ENCODE data around the gene GLRB. TPM values are rescaled to one million over a fixed set of nuclear protein-coding genes. Genes with fewer than 3 reads are reported as not detected.

The GLRB gene
- total RNA-seq, 1 experiment from 2014 or later = 3.9 TPM

DNA sequence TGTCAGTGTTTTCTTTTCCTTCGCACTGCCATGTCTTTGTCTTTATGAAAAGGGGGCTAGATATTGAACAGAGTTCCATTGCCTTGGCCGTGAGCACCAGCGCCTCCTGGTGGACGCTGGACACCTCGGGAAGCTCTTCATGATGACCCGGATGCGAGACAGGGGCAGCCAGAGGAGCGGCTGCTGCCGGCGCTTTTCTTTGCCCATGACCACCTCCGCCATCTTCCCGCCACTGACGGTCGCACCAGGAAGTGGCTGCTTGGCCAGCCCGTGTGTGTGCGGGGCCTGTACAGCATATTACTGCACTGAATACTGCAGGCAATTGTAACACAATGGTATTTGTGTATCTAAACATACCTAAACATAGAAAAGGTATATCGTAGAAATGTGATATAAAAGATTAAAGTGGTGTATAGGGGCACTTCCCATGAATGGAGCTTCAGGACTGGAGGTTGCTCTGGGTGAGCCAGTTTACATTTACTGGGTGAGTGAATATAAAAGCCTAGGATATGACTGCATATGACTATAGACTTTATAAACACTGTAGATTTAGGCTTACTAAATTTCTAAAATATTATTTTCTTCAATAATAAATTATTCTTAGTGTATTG, 128.8 kb downstream of the GLRB start:
- H3K27me3 ChIP-seq = no peaks in the 10 kb centered on the region; the same call in 1 of the 2 replicates
- no peak overlapping the region for H3K4me3 ChIP-seq
- H3K36me3 ChIP-seq = no peaks in the 10 kb centered on the region
- DNase-seq = peak; percentile 57
- H3K9me3 ChIP-seq = no peaks in the 10 kb centered on the region

DNA sequence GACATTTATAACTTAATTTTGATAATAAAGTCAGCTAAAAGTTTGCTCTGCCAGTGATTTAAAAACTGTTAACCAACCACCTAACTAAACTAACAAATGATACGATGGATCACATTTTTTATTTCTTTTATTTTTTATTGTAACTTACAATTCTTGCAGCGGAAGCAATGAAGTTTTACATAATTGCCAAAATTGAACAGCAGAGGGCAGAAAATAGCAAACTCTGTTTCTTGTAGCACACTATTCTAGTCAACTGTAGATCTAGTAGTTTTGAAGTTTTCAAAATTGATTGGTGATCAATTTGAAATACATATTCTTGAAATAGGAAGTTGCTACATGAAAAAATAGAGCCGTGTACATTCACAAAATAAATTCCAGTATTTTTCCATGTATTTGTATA, 141.8 kb downstream of the GLRB start:
- no peaks in the 10 kb centered on the region for H3K9me3 ChIP-seq
- H3K27me3 ChIP-seq = peaks cover 38% of the 10 kb centered on the region
- H3K36me3 ChIP-seq = no peaks in the 10 kb centered on the region
- DNase-seq = no peak
- H3K4me3 ChIP-seq = no peak overlapping the region

DNA sequence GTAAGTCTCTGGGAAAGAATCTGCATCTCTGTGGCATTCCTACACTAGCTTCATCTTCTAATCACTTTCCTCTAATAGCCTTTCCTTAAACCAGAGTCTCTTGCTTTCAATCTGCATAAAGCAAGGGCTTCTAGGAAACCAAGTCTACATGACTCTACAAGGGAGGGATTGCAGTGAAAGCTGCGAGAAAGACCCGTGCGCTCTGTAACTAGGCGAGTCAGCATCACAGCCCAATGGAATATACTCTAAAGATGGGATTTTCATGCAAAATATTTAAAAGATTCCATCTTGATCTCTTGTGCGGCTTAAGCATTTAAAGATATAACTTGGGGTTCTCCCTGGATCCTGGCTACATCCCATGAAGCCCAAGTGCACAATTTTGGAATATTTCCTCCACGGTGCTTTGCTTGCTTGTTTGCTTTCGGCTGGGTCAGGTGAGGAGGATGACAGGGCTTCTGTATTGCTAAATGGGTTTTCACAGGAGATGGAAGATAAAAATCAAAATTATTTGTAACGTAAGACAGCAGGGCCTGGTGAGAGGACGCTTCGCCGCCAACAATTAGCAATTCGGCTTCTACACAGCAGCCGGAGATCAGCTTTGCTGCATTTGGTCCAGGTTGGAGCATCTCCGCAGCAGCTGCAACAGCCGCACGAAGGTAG, 143.9 kb downstream of the GLRB start:
- Histone ChIP-seq H3K27me3 (peaks cover 58% of the 10 kb centered on the region), H3K4me3 (no peak overlapping the region), H3K9me3 (no peaks in the 10 kb centered on the region), H3K36me3 (no peaks in the 10 kb centered on the region)
- no peak for DNase-seq

DNA sequence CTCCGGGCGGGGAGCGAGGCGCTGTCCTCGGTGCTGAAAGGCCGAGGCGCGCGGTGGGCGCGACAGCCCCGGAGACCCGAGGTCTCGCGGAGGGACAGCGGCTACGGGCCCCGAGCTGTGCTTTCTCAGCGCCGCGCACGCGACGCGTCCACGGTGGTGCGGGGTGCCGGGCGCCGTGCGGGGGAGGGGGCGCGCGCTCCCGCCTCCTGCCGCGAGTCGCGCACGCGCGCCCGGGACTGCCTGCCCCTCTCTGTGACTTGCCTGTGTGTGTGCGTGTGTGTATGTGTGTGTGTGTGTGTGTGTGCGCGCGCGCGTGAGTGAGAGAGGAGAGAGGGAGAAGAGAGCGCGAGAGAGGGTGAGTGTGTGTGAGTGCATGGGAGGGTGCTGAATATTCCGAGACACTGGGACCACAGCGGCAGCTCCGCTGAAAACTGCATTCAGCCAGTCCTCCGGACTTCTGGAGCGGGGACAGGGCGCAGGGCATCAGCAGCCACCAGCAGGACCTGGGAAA, 144.5 kb downstream of the GLRB start, which contains the start of gene GRIA2:
Gene GRIA2, plus strand, starts transcription at position 358 of the 511 bp plus-strand sequence. CDS start 315 bp downstream, outside the sequence.
- DNase-seq = peak; percentile 83
- Histone ChIP-seq H3K27me3 (peaks cover 62% of the 10 kb centered on the region), H3K4me3 (no peak within 1 kb of the TSS), H3K36me3 (no peaks in the 10 kb centered on the region), H3K9me3 (no peaks in the 10 kb centered on the region)

DNA sequence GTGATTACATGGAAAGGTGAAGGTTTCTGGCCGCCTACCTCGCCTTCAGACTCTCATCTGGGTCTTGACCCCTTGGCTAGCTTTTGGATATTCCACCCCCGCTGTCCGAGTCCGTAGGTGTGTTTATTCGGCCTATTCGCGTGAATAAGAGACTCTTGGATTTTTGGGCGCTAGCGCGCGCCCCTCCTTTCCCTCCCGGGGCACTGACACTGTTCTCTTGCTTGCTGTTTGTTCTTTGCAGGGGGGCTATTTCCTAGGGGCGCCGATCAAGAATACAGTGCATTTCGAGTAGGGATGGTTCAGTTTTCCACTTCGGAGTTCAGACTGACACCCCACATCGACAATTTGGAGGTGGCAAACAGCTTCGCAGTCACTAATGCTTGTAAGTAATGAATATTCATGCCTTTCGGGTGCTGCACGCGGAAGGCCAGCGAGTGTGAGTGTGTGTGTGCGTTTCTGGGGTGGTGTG, 145.5 kb downstream of the GLRB start:
- H3K9me3 ChIP-seq = no peaks in the 10 kb centered on the region
- H3K27me3 ChIP-seq = peaks cover 60% of the 10 kb centered on the region
- H3K36me3 ChIP-seq = no peaks in the 10 kb centered on the region
- H3K4me3 ChIP-seq = no peak overlapping the region
- no peak for DNase-seq

Other genes starting within 250 kb of the GLRB start
- 28.4 and 30.3 TPM in 2 replicates for gene PDGFC, start 104.4 kb upstream of the GLRB start, total RNA-seq (2014; rRNA removed; shearing (Covaris generic); ENCODE audit: low replicate concordance)
- gene GRIA2, start 144.6 kb downstream of the GLRB start, total RNA-seq (2014; rRNA removed; shearing (Covaris generic); ENCODE audit: low replicate concordance) = not detected in 2 replicates